ENCODE results near the gene MLPH.

- TF ChIP-seq TCF12 (IDR thresholded peaks at IDR 0.05) (no peak), RCOR1 (IDR thresholded peaks at IDR 0.05; ENCODE audit: low read length) (no peak), EP300 (IDR thresholded peaks at IDR 0.05; ENCODE audit: borderline replicate concordance in 1 of 2, low read depth in 1 of 2, low read length in 1 of 2) (no peak), RFX5 (IDR thresholded peaks at IDR 0.05; ENCODE audit: low read length) (no peak), YY1 (IDR thresholded peaks at IDR 0.05; ENCODE audit: low read depth) (no peak)
- TF ChIP-seq, protein P1, sequence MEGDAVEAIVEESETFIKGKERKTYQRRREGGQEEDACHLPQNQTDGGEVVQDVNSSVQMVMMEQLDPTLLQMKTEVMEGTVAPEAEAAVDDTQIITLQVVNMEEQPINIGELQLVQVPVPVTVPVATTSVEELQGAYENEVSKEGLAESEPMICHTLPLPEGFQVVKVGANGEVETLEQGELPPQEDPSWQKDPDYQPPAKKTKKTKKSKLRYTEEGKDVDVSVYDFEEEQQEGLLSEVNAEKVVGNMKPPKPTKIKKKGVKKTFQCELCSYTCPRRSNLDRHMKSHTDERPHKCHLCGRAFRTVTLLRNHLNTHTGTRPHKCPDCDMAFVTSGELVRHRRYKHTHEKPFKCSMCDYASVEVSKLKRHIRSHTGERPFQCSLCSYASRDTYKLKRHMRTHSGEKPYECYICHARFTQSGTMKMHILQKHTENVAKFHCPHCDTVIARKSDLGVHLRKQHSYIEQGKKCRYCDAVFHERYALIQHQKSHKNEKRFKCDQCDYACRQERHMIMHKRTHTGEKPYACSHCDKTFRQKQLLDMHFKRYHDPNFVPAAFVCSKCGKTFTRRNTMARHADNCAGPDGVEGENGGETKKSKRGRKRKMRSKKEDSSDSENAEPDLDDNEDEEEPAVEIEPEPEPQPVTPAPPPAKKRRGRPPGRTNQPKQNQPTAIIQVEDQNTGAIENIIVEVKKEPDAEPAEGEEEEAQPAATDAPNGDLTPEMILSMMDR (IDR thresholded peaks at IDR 0.05), result no peak
- TF ChIP-seq, protein P2, sequence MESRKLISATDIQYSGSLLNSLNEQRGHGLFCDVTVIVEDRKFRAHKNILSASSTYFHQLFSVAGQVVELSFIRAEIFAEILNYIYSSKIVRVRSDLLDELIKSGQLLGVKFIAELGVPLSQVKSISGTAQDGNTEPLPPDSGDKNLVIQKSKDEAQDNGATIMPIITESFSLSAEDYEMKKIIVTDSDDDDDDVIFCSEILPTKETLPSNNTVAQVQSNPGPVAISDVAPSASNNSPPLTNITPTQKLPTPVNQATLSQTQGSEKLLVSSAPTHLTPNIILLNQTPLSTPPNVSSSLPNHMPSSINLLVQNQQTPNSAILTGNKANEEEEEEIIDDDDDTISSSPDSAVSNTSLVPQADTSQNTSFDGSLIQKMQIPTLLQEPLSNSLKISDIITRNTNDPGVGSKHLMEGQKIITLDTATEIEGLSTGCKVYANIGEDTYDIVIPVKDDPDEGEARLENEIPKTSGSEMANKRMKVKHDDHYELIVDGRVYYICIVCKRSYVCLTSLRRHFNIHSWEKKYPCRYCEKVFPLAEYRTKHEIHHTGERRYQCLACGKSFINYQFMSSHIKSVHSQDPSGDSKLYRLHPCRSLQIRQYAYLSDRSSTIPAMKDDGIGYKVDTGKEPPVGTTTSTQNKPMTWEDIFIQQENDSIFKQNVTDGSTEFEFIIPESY (IDR thresholded peaks at IDR 0.05; ENCODE audit: borderline replicate concordance, low read depth), result no peak
Observed at GRCh38 chr2:237546876-237547395, 59.9 kb downstream of the MLPH start.
